Left renal cortex interstitium (tissue), 4 donors: ENCODE data around the gene CD47. TPM values are rescaled to one million over a fixed set of nuclear protein-coding genes. Genes with fewer than 3 reads are reported as not detected.
A peak's percentile ranks its signal among the peaks of the same experiment; 100 is the strongest.

ENCODE experiments used
- DNase-seq, 4 donors: peaks; one replicate each; pipeline ENCODE4 v3.0.0-alpha.2; 2013; ENCODE audit warnings: low read depth in 4 of 4, low spot score in 2 of 4, missing footprints in 1 of 4
- polyA plus RNA-seq, 4 donors: library from polyadenylated mRNA; unstranded; fragments of 120-200 nt; gene quantifications; one replicate each; pipeline ENCODE4 v1.2.1, GENCODE V29; 2013; ENCODE audit not compliant: insufficient read length in 4 of 4

The CD47 gene
- polyA plus RNA-seq, result 10 to 100 TPM; 59.0 to 70.4 (median 63.5) TPM

- peak; percentile 19 to 79 (median 76) for DNase-seq
Observed at GRCh38 chr3:108090701-108091497, at the start of gene CD47. TSS of gene CD47 (minus strand) at chr3:108091031. CDS start at chr3:108090908, 123 bp downstream.

- no peak for DNase-seq
Observed at GRCh38 chr3:108137460-108137814, 46.6 kb upstream of the CD47 start.

GRCh38 chr3:108136561-108137459 lies 46.0 kb upstream of the CD47 start:
- DNase-seq, result no peak

- no peak for DNase-seq
Observed at GRCh38 chr3:108134555-108134880, 43.7 kb upstream of the CD47 start.

GRCh38 chr3:108133858-108134554 lies 43.2 kb upstream of the CD47 start:
- no peak for DNase-seq

GRCh38 chr3:108133048-108133369 lies 42.2 kb upstream of the CD47 start:
- DNase-seq, result no peak

GRCh38 chr3:108131475-108132134 lies 40.8 kb upstream of the CD47 start:
- DNase-seq, result no peak

- DNase-seq, result no peak
Observed at GRCh38 chr3:108130701-108131474, 40.1 kb upstream of the CD47 start.

GRCh38 chr3:108130236-108130635 lies 39.4 kb upstream of the CD47 start:
- no peak for DNase-seq

GRCh38 chr3:108127301-108127988 lies 36.6 kb upstream of the CD47 start:
- DNase-seq, result no peak

- DNase-seq, result no peak
Observed at GRCh38 chr3:108126348-108126747, 35.5 kb upstream of the CD47 start.

GRCh38 chr3:108125550-108126071 lies 34.8 kb upstream of the CD47 start:
- DNase-seq, result no peak

GRCh38 chr3:108125153-108125543 lies 34.3 kb upstream of the CD47 start:
- no peak for DNase-seq

- DNase-seq, result no peak
Observed at GRCh38 chr3:108124337-108125152, 33.7 kb upstream of the CD47 start.

- DNase-seq, result no peak
Observed at GRCh38 chr3:108123326-108123725, 32.5 kb upstream of the CD47 start.

GRCh38 chr3:108122276-108122675 lies 31.4 kb upstream of the CD47 start:
- DNase-seq, result no peak

- no peak for DNase-seq
Observed at GRCh38 chr3:108119398-108120104, 28.7 kb upstream of the CD47 start.
